Large intestine (tissue), 3 donors: Measurements from ENCODE around the gene MRGPRX1. TPM values are rescaled to one million over a fixed set of nuclear protein-coding genes. Genes with fewer than 3 reads are reported as not detected.
"Not testable (repeated sequence)": the region's sequence is repeated elsewhere in the genome, so short reads cannot be mapped to it uniquely, and the experiment has no call there.

ENCODE experiments used
- DNase-seq, 2 donors: peaks; one replicate each; pipeline versions ENCODE4 v3.0.0 to v3.0.0-alpha.2; 2013
- H3K27ac ChIP-seq: one replicate; pipeline ENCODE4 v1.5.1; 2013; ENCODE audit warnings: low read length
- H3K27me3 ChIP-seq: 2 replicates; pipeline ENCODE4 v1.6.1; 2013; ENCODE audit warnings: low read length; ENCODE audit not compliant: control insufficient read depth, insufficient read depth
- H3K36me3 ChIP-seq: 2 replicates; pipeline ENCODE4 v1.6.1; 2013; ENCODE audit warnings: low read length; ENCODE audit not compliant: control insufficient read depth, insufficient read depth
- H3K4me1 ChIP-seq: one replicate; pipeline ENCODE4 v1.6.1; 2013; ENCODE audit warnings: low read length; ENCODE audit not compliant: control insufficient read depth, insufficient read depth
- H3K4me3 ChIP-seq: one replicate; pipeline ENCODE4 v1.5.1; 2013; ENCODE audit warnings: low read length
- H3K9me3 ChIP-seq: one replicate; pipeline ENCODE4 v1.6.1; 2013; ENCODE audit warnings: mild to moderate bottlenecking, low read depth, low read length, moderate library complexity; ENCODE audit not compliant: control insufficient read depth
- WGBS: methylation state at CpG from one replicate; pipeline ENCODE4 v1.1.5; 2013; ENCODE audit warnings: low lambda C conversion rate; ENCODE audit not compliant: insufficient coverage; 5-methylcytosine and 5-hydroxymethylcytosine counted together
- polyA plus RNA-seq: library from polyadenylated mRNA; unstranded; fragments of 120-200 nt; gene quantifications from one replicate; pipeline ENCODE4 v1.2.1, GENCODE V29; 2013

Gene MRGPRX1
- polyA plus RNA-seq, 1 donor, result not detected

DNA sequence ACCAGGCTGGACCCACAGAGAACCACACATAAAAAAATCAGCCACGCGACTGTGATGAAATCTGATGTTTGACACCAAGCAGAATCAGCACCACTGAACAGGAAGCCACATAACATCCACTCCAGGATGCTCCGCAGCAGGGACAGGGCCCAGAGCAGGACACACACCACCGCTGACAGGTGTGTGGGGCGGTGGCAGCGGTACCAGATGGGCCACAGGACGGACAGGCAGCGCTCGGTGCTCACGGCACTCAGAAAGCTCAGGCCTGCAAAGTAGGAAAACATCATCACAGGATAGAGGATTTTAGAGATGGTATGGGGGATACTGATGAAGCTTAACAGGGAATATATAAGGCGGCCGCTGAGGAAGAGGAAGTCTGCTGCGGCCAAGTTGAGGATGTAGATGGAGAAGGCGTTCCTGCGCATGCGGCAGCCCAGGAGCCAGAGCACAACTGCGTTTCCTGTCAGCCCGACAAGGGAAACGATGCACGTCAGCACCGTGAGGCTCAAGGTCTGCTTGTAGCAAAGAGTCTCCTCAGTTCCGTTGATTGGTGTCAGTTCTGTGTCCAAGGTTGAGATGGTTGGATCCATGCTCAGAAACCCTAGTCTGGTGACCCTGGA lies 4.9 kb downstream of the MRGPRX1 start:
- no peak for DNase-seq
- H3K27ac ChIP-seq, result no peak overlapping the region

GRCh38 chr11:18927550-18928322 lies 11.5 kb downstream of the MRGPRX1 start:
- DNase-seq, result no peak
- no peaks in the 10 kb centered on the region for H3K4me1 ChIP-seq
- no peaks in the 10 kb centered on the region for H3K36me3 ChIP-seq
- no peaks in the 10 kb centered on the region for H3K27me3 ChIP-seq
- no peak overlapping the region for H3K27ac ChIP-seq
- no peak overlapping the region for H3K4me3 ChIP-seq
- WGBS, result 84% methylated on average over 3 of the region's 3 CpGs
- H3K9me3 ChIP-seq, result no peaks in the 10 kb centered on the region

More for the DNA sequence above, 4.9 kb downstream of the MRGPRX1 start:
- Histone ChIP-seq H3K36me3 (no peaks in the 10 kb centered on the region), H3K27me3 (no peaks in the 10 kb centered on the region), H3K4me1 (no peaks in the 10 kb centered on the region), H3K4me3 (no peak overlapping the region), H3K9me3 (no peaks in the 10 kb centered on the region)
- 98% methylated on average over 7 of the region's 22 CpGs for WGBS

DNA sequence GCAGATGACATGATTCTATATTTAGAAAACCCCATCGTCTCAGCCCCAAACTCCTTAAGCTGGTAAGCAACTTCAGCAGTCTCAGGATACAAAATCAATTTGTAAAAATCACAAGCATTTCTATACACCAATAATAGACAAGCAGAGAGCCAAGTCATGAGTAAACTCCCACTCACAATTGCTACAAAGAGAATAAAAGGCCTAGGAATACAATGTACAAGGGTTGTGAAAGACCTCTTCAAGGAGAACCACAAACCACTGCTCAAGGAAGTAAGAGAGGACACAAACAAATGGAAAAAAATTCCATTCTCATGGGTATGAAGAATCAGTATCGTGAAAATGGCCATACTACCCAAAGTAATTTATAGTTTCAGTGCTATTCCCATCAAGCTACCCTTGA lies 13.8 kb downstream of the MRGPRX1 start:
- not testable (repeated sequence) for DNase-seq, H3K27ac ChIP-seq, H3K4me3 ChIP-seq, H3K27me3 ChIP-seq, H3K9me3 ChIP-seq, H3K36me3 ChIP-seq, H3K4me1 ChIP-seq
- WGBS, result 100% methylated on average over 1 of the region's 2 CpGs

- no peaks in the 10 kb centered on the region for H3K4me1 ChIP-seq
- H3K36me3 ChIP-seq, result no peaks in the 10 kb centered on the region
- no peak overlapping the region for H3K4me3 ChIP-seq
- no peak overlapping the region for H3K27ac ChIP-seq
- peaks cover 2% of the 10 kb centered on the region for H3K27me3 ChIP-seq
- no peaks in the 10 kb centered on the region for H3K9me3 ChIP-seq
- WGBS, result no CpG with 5 or more reads among the region's 2 CpGs
- DNase-seq, result no peak
These were observed 26.3 kb downstream of the MRGPRX1 start for GRCh38 chr11:18912883-18913282.

GRCh38 chr11:18907391-18907790 lies 31.8 kb downstream of the MRGPRX1 start:
- H3K4me1 ChIP-seq, result no peaks in the 10 kb centered on the region
- no peak overlapping the region for H3K4me3 ChIP-seq
- no peaks in the 10 kb centered on the region for H3K27me3 ChIP-seq
- WGBS, result 93% methylated on average over 2 of the region's 3 CpGs
- H3K27ac ChIP-seq, result no peak overlapping the region
- DNase-seq, result no peak
- no peaks in the 10 kb centered on the region for H3K36me3 ChIP-seq
- H3K9me3 ChIP-seq, result no peaks in the 10 kb centered on the region

DNA sequence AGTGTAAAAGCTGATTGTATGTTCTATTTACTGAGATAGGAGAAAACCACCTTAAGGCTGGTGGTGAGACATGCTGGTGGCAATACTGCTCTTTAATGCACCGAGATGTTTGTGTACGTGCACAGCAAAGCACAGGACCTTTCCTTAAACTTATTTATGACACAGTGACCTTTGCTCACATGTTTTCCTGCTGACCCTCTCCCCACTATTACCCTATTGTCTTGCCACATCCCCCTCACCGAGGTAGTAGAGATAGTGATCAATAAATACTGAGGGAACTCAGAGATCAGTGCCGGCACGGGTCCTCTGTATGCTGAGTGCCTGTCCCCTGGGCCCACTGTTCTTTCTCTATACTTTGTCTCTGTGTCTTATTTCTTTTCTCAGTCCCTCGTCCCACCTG lies 38.6 kb downstream of the MRGPRX1 start:
- H3K4me1 ChIP-seq, H3K9me3 ChIP-seq, H3K27ac ChIP-seq, H3K27me3 ChIP-seq, DNase-seq, H3K36me3 ChIP-seq, H3K4me3 ChIP-seq: not testable (repeated sequence)
- no CpG with 5 or more reads among the region's 6 CpGs for WGBS

- not testable (repeated sequence) for H3K4me3 ChIP-seq, DNase-seq, H3K4me1 ChIP-seq, H3K27ac ChIP-seq, H3K36me3 ChIP-seq, H3K27me3 ChIP-seq, H3K9me3 ChIP-seq
- no CpG with 5 or more reads among the region's 4 CpGs for WGBS
These were observed 39.0 kb downstream of the MRGPRX1 start for GRCh38 chr11:18900151-18900611.

DNA sequence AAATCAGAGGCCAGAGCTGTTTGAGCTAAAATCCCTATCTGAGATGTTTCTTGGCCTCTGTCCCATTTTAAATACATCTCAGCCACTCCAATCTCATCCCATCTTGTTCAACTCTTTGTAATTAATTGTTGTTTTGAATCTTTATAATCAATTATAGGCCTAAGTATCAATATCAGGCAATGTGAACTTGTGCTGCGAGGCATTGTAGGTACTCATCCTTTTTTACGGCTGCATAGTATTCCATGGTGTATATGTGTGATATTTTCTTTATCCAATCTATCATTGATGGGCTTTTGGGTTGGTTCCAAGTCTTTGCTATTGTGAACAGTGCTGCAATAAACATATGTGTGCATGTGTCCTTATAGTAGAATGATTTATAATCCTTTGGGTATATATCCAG lies 47.5 kb downstream of the MRGPRX1 start:
- H3K9me3 ChIP-seq, result not testable (repeated sequence)

DNA sequence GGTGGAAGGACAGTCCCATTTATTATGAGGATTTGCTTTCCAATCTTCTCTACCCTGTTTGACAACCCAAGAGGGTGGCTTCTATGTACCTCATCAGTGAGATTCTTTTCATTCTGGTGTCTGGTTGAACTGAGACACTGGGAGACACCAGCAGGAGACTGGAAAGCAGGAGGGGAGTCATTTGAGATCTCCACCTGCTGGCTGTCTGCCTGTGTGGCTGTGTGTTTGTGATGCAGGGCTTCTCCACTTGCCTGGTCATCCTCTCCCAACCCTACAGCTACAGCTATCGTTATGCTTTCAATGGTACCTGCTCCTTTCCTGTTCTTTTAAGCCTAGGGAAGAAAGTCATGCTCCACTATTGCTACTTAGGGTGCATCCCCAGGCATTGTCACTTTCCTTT lies 48.6 kb downstream of the MRGPRX1 start:
- DNase-seq, result no peak
- H3K36me3 ChIP-seq, result no peaks in the 10 kb centered on the region
- WGBS, result 50% methylated on average over 1 of the region's 1 CpG
- no peaks in the 10 kb centered on the region for H3K4me1 ChIP-seq
- no peak overlapping the region for H3K27ac ChIP-seq
- H3K4me3 ChIP-seq, result no peak overlapping the region
- no peaks in the 10 kb centered on the region for H3K9me3 ChIP-seq
- H3K27me3 ChIP-seq, result peaks cover 4% of the 10 kb centered on the region

More for the DNA sequence above, 47.5 kb downstream of the MRGPRX1 start:
- not testable (repeated sequence) for H3K36me3 ChIP-seq, H3K4me3 ChIP-seq, H3K4me1 ChIP-seq, DNase-seq, H3K27ac ChIP-seq, H3K27me3 ChIP-seq
- no CpG with 5 or more reads among the region's 2 CpGs for WGBS
